Ramos (cell line): ENCODE measurements around the gene FBXO31.

Experiments
- in situ Hi-C: fragments of 300-500 bp; cut with MboI; formaldehyde crosslinking; loops from one replicate; pipeline ENCODE4 v1.14.3; 2022; ENCODE audit warnings: low sequenced_read_pairs; ENCODE audit not compliant: unreplicated experiment

FBXO31 gene

DNA sequence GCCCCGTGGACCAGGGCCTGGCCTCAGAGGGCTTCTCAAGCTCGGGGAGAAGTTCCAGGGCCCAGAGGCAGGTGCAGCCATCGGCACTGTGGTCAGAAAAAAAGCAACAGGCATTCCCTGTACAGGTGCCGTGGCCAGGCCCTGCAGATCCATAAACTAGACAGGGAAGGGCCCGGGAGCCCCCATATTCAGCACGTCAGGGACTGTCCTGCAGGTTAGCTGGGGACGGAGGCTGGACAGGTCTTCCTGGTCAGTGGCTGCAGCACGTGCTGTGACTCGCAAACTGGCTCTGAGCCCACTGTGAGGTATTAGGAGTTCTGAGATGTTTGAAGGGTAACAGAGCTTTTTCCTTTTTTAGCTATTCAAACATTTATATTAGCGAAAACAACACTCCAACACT, 51.4 kb downstream of the FBXO31 start:
- in situ Hi-C loops: no loop called here

DNA sequence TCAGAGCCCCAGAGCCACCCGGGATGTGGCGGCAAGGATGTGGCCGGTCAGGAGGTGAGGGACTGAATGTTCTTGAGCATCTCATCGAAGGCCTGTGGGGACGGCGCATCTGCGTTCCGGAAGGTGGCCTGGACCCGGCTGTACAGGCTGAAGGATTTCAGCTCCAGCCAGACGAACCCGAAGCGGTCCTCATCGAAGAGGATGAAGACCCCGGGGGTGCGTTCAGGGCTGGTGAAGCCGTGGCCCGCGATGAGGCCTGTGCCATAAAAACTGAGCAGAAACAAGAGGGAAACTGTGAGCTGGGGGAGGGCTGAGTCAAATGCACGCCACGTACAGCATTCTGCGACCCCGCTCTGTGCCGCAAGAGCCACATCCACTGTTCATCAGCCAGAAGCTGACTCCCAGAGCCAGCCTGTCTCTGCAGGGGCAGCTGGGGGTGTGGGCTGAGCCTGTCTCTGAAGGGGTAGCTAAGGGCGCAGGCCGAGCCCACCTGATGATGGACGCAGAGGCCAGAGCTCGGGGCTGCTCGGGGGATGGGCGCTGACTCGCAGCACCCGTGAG, 52.3 kb downstream of the FBXO31 start:
- in situ Hi-C loops: no loop called here

DNA sequence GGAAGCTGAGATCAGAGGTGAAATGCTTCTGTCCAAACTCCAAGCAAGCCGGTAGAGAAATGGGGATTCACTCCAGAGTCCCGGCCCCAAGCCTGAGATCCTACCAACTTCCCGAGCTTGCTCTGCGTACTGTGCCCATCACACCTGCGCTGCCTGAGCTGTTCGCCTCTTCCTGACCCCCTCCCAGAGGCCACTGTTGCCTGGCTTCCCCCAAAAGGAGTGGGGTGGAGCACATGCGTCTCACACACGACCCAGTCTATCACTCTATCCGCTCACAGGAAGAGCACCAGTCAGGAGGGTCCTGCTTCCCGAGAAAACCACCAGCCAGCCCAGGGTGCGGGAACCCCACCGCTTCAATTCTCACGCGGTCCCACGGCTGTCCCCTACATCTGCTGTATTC, 52.9 kb downstream of the FBXO31 start:
- in situ Hi-C loops: no loop called here

DNA sequence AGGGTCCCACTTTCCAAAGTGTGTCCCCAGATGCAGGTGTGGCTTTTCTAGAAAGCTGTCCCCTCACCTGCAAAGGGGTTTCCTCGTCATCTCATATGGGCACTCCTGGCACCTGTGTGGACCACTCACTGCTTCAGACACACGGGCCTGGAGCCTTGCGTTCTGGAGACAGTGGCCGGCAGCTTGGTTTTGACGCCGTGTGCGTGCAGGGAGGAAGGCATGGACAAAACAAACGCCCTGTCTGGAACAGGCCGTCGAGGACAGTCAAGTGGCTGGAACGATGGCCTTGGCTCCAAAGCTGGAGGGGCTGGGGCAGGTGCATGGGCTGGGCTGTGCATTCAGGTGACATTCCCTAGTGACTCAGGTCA, 53.3 kb downstream of the FBXO31 start:
- in situ Hi-C loops: no loop called here

DNA sequence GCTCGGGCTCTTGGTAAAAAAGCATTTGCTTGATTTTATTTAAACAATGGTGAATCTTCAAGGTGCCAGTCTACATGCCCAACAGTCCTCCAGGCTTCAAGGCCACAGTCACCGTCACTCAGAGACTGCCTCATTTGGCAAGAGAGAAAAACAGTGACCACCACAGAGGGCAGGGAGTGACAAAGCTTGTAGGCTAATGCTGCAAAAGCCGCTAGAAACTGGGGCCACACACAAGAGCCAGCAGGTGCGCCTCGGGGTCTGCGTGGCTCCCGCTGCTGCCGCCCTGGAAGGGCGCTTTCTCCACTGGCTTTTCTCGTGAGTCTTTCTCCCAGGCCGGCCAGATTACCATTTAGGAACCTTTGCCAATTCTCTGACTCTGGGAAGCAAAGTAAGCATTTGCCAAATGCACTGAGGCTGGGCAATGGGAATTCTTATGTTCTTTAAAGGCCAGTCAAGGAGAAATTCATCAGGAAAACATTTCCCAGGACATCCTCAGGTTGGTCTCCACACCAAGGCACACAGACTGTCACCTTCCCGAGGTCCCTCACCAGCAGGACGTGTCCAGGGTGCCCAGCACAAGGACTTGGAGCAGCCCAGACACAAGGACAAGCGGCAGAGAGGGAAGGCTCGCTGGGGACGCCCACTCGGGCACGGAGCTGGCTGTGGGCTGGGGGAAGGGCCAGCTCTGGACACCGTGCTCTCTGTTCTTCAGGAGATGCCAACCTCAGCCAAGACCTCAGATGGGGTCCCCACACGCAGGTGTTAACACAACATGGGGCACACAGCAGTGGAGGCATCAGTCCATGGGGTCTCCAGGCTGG, 53.9 kb downstream of the FBXO31 start:
- in situ Hi-C loops: no loop called here

DNA sequence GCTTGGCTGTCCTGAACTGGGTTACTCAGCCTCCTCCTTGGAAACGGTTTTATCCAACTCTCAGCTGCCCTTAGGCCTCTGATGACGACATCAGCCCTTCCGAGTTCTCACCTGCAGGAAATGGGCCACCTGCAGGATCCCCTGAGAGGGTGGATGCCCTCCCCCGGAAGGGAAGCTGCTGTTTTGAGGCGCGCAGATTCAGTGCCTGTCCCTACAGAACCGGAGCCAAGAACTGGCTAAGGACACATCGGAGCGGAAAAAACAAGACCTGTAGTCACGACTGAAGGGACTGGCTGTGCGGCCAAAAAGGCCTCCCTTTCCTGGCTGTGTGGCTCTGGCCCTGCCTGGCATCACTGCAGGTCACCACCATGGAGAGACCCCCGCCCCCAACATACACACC, 54.7 kb downstream of the FBXO31 start:
- in situ Hi-C loops: no loop called here

DNA sequence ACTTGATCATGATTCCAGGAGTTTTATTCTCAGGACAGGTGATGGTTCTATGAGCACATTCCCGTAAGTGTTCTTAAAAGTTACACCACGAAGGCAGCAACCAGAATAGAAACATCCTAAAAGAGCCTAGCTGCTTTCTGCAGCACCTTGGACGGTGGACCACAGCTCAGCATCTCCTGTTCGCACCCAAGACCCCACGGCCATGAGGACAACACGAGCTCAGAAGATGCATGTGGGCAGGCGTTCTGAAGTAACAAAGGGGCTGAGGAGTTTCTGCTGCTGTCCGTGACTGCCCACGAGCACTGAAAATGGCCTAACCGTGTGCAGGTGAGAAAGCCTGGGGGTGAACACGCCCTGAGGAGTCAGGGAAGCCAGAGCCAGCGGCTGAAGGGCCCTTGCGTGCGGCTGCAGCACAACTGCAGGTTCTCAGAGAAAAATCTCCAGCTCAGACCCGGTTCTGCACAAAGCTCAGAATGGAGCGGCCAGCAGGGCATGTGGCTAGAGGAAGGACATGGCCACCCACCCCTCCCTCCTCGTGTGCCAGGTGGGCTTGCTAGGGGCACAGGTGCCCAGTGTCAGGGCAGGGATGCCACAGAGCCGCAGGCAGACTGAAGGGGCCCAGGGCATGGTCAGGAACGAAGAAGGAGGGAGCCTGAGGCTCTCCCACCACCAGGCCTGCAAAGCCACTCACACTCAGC, 55.6 kb downstream of the FBXO31 start:
- in situ Hi-C loops: no loop called here

DNA sequence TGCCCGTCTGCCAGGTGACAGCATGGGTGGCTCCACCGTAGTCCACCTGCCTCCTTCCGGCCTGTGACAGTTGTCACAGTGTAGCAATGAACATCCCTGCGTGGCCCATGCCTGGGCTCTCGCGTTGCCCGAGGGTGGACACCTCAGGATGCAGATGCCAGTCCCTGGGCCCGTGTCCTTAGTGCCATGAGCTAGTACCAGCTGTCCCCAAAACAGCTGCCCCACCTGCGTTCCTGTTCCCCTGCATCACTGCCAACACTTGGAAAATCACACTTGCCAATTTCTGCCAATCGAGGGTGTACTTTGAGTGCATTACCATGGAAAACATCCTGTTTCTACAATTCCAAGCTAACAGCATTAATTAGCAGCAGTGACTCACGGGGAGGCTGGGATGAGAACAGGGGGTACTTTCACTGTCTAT, 57.4 kb downstream of the FBXO31 start:
- in situ Hi-C loops: no loop called here

DNA sequence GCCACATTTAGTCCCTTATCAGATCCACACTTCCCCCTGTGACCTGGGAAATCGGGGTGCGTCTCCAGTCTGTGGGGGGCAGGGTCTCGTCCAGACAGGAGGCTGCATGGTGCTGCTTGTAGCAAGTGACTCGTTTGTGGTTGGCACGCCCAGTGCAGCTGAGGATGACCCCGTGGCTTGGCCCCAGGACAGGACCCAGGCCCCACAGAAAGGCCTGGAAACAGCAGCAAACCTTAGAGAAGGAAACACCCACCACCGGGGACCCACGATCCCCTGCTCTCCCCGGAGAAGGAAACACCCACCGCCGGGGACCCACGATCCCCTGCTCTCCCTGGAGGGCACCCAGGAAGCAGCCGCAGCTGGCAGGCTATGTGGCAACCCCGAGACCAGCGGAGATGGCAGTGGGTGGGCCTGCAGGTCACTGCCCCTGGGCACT, 58.1 kb downstream of the FBXO31 start:
- in situ Hi-C loops: no loop called here

DNA sequence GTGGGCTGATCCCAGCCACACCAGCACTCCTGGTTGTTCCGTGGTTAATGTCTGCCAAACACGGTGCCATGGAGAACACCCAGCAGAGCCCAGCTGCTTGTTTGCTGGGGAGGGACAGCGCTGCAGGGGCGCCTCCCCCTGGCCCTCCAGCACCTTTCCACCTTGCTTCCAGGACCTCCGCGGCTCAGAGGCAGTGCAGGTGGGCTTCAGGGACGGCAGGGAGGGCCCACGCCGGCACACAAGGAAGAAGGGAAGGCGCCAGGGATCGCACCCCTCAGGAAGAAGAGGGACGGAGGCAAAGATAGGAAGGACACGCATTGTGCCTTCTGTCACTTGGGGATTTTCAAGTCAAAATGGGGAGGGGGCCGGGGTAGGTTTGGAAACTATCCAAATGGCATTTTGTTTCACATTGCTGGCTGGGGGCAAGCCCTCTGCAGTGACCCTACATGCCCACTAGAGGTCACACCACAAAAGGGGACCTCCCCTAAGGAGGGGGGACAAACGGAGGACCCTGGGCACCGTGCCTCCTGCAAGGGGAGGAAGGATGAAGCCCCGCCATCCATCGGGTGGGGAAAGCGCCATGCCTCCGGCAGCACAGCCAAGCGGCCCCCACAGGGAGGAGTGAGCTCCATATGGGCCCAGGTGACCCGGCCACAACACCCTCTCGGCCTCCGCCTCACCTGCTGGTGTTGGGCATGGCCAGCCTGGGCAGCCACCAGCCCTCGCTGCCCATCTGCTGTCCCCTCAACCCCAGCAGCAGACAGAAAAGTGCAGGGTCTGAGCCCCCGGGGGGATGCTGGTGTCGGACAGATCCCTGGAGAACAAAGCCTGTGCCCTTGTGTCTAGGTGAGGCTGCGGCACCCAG, 58.9 kb downstream of the FBXO31 start:
- in situ Hi-C loops: no loop called here

DNA sequence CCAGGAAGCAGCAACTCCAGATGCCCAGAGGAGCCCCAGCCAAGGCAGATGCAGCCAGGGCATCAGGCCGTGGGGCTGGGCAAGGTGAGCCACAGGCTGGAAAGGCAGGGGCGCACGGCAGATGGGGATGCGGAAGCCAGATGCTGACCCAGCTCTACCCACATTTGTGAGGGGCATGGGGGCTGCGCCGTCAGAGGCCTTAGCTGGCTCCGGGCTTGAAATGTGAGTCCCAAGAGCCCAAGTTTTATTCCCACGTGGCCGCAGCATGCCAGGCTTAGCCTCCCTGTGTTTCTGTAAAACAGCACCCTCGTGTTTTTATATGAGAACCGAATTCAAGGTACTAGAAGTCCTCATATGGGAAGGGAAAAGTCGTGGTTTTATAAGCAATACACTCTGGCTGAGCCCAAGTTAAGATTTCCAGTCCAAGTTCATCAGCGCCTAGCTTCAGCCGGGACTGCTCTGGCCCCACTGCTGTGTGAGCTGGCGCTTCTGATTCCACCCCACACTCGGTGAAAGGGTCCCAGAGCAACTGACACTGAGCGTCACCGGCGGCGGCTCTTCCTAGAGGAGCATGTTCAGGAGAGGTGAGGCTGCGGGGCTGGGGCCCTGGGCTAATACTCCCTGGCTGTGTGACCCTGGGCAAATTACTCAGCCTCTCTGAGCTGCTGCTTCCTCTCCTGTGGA, 59.7 kb downstream of the FBXO31 start:
- in situ Hi-C loops: no loop called here

DNA sequence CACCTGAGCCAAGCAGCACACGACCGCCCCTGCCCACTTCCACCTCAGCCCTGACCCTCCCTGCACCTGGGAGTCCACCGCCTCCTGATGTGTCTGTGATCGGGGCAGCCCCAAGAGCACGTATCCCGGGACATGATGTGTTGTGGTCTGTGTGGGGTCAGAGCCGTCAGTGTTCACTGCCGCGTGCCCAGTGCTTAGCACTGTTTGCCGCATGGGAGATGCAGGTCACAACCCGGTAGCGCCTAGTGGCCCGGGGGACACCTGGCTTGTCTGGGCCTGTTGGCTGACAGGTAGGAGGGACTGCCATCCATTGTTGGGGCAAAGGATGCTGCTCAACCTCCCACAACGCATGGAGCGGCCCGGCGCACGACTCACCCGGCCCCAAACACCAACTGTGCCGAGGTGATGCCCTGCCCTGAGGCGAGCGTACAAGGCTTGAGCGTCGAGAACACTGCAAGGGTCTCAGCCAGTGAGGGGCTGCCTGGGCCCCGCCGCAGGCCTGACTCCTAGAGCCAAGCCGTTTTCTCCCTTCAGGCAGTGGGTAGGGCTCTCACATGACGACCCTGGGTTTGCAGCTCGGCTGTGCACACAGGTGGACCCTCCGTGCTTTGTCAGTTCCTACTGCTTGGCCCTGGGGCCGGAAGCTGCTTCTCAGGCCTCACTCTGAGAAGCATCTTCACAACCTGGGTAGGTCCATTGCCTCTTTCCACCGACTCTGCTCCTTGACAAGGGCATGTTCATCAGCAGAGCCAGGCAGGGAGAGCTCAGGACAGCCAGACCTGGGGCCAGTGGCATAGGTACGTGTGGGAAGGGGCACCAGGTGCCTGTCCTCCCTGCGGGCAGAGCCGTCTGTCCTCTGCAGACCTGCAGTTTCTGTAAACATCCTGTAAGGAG, 60.5 kb downstream of the FBXO31 start:
- in situ Hi-C loops: no loop called here

DNA sequence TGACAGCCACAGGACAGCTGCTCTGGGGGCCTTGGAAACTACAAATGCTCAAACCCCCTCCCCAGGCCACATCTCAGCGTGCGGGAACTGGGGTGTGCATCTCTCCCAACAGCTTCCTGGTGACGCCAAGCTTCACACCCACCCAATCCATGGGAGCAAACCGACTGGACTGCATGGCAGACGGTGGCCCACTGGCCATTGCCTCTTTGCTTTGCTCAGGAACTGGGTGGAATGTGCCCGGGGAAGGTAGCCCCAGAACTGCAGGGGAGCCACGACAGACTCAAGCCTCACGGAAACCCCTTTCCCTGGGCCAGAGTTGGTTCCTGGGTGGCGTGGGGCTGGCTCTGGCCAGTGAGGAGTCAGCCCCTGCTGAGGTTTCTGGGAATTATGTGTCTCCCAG, 61.2 kb downstream of the FBXO31 start:
- in situ Hi-C loops: no loop called here

DNA sequence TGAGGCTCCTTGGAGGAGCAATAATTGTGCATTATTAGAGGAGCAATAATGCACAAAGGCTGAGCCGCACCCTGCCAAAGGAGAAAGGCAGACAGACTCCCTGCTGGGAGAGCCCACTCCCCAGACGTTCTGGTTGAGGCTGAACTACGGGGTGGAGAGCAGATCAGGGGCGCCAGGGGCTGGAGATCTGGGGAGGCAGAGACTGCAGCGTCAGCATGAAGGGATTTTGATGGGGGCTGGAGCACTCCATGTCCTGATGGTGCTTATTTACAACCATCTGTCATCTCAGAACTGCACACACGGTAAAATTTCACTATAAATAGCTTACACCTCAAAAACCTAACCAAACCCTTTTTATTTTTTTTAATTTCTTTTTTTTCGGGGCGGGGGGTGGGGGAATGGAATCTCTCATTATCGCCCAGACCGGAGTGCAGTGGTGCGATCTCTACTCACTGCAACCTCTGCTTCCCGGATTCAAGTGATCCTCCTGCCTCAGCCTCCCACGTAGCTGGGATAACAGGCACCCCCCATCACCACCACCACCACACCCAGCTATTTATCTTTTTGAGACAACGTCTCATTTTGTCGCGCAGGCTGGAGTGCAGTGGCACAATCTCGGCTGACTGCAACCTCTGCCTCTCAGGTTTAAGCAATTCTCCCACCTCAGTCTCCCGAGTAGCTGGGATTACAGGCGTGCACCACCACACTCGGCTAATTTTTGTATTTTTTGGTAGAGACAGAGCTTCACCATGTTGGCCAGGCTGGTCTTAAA, 62.1 kb downstream of the FBXO31 start:
- in situ Hi-C loops: no loop called here

DNA sequence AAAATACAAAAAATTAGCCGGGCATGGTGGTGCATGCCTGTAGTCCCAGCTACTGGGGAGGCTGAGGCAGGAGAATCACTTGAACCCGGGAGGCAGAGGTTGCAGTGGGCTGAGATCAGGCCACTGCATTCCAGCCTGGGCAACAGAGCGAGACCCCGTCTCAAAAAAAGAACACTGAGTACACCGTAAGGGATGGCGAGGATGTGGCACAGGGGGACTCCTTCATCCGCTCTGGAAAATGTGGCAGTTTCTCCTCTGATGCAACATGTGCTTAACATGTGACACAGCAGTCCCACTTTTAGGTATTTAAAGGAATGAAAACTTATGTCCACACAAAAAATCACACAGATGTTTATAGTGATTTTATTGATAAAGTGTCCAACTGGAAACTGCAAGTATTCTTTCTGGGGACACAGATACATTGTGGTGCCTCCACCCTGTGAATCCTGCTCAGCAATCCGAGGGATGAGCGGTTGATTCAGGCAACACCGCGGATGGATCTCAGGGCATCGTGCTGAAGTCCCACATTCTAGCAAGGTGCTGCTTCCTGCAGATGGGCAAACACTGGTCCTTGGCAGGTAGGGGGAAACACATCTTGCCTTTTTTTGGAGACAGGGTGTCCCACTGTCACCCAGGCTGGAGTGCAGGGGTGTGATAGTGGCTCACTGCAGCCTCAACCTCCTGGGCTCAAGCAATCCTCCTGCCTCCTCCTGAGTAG, 62.9 kb downstream of the FBXO31 start:
- in situ Hi-C loops: no loop called here

DNA sequence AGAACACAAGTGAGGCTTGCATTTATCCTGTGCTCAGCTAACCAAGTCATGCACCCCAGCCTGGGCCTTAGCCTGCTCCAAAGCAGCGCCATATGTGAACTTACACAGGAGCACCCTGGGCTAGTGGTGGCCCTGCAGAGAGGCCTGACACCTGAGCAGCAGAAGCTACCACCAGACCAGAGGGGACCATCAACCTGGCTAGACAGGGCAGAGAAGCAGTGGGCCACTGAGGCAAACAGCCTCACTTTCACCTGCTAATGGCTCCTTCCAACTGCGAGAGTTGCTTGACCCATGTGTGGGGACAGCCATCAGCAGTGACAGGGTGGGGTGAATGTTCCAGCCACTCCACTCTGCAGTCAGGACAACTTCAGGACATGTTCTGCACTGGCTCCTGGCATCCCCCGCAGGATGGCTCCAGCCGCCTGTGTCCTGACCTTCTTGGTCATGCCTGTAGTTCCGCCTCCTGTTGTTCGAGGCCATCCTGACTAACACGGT, 63.5 kb downstream of the FBXO31 start:
- in situ Hi-C loops: no loop called here

DNA sequence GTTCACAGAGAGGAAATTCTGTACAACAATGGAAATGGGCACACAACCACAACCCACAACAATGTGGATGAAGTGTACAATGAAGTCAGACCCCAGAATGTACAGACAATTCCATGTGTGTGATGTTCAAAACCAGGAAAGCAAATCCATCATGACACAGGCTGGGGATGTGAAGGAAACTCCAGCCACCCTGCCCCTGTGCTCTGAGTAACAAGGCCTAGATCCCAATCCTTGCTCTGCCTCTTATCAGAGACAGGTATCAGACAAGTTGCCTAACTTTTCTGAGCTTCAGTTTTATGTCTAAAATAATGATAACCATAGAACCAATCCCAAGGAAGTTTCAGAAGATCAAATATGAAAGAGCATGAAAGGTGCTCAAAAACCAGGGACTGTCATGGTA, 64.6 kb downstream of the FBXO31 start:
- in situ Hi-C loops: no loop called here
